GM19351 (cell line): ENCODE data around the gene SPTBN1.
A peak's percentile ranks its signal among the peaks of the same experiment; 100 is the strongest.

ENCODE experiments used
- ATAC-seq: cut with Tn5 transposase; IDR thresholded peaks from one replicate; pipeline ENCODE4 v1.9.1; 2021; ENCODE audit warnings: mild to moderate bottlenecking, moderate library complexity; ENCODE audit not compliant: unreplicated experiment

The SPTBN1 gene

DNA sequence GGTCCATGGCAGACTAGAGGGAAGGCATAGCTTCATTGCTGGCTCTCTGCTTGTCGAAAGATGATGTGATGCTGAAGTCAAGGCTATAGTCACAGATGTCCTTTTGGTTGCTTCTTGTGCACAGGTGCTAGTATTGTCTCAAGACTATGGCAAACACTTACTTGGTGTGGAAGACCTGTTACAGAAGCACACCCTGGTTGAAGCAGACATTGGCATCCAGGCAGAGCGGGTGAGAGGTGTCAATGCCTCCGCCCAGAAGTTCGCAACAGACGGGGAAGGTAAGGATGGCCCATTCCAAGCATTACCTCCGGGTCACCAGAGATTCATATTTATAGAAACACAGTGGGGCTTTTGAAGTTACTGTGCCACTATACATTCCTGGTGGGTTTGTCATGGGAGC lies 171.8 kb downstream of the SPTBN1 start:
- ATAC-seq = no peak

DNA sequence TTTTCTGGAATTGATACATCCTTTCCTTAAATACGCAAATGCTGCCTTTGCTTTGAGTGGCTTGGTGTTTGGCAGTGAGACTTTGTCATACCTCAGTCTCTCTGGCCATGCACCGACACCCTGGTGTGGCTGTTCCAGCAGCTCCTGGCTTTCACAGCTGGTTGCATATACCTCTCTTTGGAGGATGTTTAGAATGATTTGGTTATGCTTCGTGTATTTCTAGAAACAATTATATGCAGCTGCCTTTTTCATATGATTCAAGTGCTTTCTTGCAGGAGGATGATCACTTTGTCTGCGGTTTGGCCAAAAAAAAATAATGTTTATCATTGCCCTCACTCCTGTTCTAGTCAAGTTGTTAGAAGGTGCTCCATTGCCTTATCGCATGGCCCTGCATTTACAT lies 172.3 kb downstream of the SPTBN1 start:
- no peak for ATAC-seq

DNA sequence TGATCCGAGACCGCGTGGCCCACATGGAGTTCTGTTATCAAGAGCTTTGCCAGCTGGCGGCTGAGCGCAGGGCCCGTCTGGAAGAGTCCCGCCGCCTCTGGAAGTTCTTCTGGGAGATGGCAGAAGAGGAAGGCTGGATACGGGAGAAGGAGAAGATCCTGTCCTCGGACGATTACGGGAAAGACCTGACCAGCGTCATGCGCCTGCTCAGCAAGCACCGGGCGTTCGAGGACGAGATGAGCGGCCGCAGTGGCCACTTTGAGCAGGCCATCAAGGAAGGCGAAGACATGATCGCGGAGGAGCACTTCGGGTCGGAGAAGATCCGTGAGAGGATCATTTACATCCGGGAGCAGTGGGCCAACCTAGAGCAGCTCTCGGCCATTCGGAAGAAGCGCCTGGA lies 172.8 kb downstream of the SPTBN1 start:
- no peak for ATAC-seq

DNA sequence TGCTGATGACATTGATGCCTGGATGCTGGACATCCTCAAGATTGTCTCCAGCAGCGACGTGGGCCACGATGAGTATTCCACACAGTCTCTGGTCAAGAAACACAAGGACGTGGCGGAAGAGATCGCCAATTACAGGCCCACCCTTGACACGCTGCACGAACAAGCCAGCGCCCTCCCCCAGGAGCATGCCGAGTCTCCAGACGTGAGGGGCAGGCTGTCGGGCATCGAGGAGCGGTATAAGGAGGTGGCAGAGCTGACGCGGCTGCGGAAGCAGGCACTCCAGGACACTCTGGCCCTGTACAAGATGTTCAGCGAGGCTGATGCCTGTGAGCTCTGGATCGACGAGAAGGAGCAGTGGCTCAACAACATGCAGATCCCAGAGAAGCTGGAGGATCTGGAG lies 173.3 kb downstream of the SPTBN1 start:
- no peak for ATAC-seq

DNA sequence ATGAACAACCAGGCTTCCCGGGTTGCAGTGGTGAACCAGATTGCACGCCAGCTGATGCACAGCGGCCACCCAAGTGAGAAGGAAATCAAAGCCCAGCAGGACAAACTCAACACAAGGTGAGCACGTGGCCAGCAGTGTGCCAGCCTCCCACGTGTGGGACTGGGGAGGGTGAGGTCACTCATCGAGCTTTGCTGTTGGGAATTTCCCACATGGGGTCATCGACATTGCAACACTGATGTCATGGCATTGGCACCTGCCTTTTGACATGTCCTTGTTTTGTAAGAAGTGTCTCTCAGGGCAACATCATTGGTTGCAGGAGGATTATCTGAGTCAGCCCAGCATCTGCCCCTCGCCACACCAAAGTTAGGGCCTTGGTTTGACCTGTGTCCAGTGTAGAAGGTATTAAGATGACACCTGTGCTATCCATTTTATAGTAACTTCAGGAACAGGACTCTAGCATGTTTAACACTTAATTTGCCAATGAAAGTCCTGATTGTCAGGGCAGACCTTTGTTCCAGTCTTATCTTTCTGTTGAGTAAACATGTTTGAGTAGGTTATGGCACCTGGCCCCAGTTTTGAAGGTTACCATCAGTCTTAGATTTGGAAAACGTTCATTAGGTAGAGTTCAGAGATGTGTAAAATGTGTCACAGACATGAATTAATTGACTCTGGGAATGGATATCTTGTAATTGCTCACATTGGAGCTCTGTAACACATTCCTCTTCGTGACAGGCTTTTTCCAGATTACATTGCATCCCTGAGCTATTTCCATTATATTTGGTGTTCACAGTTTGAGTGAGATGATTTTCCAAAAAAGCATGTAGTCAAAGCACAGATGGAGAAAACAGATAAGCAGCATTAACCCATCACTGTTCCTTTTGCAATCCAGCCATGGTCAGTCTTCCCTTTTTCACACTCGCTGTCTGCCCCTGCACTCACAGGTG lies 174.1 kb downstream of the SPTBN1 start:
- no peak for ATAC-seq

DNA sequence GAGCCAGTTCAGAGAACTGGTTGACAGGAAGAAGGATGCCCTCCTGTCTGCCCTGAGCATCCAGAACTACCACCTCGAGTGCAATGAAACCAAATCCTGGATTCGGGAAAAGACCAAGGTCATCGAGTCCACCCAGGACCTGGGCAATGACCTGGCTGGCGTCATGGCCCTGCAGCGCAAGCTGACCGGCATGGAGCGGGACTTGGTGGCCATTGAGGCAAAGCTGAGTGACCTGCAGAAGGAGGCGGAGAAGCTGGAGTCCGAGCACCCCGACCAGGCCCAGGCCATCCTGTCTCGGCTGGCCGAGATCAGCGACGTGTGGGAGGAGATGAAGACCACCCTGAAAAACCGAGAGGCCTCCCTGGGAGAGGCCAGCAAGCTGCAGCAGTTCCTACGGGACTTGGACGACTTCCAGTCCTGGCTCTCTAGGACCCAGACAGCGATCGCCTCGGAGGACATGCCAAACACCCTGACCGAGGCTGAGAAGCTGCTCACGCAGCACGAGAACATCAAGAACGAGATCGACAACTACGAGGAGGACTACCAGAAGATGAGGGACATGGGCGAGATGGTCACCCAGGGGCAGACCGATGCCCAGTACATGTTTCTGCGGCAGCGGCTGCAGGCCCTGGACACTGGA lies 174.9 kb downstream of the SPTBN1 start:
- no peak for ATAC-seq

DNA sequence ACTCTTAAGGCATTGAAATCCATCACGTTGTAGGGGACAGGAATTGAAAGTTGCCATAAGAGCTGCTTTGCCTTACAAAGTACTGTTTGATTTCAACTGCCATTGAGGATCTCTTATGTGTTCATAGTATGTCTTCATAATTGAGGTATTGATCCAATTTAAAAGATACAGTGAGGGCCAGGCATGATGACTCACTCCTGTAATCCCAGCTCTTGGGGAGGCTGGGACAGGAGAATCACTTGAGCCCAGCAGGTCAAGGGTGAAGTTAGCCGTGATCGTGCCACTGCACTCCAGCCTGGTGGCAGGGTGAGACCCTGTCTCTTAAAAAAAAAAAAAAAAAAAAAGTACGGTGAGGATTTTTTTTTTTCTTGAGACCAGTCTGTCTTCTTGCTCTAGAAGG lies 175.6 kb downstream of the SPTBN1 start:
- ATAC-seq = no peak

DNA sequence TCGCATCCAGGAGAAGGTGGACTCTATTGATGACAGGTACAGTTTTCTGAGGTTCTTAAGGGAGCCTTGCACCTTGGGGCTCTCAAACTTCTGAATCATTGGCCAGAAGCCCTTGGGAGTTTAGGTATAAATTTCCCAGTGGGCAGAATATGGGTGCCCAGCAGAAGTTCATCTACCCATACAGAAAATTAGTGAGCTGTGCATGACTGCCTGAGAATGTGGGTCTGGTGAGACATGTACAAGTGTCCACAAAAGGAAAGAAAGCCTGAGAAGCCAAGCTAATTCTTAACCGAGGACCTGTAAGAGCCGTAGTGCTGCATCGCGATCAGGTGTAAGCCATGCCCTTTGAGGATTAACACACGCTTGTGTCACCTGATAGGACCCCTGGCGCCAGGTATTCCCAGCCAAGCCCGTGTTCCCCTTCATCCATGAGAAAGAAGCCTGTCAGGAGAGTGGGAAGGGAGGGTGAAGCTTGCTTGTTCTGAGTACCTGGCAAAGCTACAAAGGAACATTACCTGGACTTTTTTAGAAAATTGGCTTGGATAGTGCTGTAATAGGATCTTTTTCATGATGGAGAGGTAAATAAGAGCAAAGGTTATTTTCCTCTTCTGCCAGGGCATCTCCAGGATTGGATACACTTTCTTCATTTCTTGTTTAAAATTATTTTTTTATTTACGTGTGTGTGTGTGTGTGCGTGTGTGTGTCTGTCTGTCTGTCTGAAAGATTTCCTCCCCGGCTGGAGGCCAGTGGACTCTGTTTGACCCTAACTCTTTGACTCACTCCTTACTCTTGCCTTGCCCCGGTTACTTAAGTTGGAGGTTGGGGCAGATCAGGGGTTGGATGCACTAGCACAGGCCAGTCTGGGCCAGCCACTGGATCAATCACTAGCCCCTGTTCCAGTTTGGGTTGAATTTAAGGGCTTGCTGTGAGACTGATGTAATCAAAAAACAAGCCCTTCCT lies 176.9 kb downstream of the SPTBN1 start:
- no peak for ATAC-seq

DNA sequence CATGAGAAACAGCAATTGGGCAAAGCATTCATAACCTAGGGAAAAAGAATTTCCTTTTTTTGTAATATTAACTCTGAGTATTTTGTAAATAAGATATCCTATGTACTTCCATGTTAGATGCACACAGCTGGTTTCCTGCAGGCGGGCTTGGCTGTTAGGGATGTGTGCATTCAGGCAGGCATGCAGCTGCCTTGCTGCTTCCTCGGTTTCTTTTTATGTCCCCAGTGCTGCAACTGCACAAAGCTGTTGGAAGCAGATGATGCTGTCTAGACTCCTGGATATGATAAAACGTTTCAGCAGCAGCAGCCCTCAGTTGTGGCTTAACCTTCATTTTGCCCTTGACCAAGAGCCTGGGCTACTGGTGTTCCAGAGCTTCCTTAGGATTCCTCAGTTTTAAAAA lies 177.9 kb downstream of the SPTBN1 start:
- no peak for ATAC-seq

DNA sequence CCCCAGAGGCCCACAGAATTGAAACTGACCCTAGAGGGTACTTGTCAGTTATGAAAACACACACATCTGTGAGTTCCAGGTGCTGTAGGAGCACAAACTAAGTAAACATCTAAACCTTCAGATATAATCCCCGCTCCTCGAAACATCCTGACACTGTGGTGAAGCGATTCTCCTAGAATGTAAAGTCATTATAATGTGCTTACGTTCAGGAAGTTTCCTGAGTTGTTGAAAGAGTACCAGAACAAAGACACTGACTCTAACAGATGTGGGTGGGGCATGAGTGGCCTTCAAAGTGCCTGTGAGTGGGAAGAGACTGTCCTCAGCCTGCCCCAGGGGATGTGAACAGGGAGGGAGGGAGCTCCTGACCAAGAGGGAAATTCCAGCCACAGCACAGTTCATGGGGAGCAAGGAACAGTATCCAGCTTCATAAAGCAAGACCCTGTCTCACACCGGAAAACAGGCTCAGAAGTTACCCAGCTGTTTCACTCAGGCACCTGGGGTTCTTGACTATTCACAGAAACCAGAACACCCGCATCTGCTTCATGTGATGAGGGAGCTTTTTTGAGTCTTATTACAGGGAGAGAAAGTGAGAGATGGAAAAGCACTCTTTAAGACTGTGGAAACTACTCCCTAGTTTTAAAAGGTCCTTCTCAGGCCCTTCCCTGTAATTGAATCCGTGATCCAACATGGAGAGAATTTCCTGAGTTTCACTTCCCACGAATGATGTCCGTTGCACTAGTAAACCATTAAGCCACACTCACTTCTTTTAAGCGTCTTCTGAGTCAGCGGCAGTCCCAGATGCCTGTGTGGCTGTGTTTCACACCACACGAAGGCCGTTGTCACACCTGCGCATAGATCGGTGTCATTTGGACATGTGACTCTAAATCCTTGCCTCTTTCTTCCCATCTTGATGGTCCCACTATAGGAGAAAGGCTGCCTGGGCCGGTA lies 178.7 kb downstream of the SPTBN1 start:
- peak; percentile 78 for ATAC-seq

DNA sequence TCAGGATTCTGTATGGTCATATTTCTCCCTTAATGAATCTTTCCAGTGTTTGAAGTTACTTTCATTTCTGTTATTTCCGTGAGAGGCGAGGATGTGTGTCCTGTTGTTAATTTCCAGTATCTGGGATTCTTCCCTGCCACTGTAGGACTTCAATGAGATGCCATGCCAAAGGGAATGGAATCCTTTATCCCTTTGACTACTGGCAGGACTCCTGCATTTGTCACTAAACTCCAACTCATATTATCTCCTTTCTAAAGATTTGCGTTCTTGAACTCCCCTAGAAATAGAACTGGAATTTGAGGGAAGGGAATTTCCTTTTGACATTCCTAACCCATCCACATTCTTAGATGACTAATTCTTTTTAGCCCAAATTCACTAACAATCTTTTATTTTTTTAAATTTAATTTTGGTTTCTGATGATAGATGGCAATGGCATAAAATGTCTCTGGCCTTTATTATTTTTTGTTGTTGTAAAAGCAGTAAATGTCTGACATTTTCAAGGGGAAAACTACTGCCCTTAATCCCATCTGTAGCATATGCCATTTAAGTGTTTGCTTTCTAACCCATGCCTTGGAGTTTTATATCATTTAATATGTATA lies 179.5 kb downstream of the SPTBN1 start:
- no peak for ATAC-seq

DNA sequence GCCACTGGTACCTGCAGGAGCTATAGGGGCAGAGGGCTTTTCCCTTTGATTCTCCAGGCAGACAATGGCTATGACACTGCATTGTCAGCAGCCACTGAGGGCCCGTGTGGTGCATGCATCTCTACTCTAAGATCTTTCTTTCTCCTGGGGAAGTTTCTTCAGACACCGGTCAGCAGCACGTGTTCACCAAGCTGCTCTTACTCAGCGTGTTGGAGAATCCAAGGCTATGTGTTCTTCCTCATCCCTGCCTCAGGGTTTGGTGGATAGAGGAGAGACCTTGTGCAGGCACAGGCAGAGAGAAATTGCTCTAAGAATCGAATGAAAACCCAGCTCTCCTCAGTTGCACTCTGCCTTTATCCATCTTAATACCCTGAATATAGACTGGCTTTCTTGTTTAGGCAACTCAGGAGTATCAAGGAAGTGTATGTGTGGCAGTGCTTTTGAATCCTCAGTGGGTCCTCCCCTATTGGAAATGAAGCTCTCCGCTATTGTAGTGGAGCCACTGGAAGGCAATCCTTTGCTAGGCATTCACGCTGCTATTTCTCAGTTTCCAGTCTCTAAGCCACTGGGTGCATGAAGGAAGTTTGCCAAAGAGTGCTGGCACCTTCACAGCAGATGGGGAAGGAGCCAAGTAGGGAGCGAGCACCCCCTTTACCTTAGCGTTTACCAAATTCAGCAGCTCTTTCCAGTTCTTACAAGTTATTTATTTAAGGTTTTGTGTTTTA lies 180.4 kb downstream of the SPTBN1 start:
- no peak for ATAC-seq

DNA sequence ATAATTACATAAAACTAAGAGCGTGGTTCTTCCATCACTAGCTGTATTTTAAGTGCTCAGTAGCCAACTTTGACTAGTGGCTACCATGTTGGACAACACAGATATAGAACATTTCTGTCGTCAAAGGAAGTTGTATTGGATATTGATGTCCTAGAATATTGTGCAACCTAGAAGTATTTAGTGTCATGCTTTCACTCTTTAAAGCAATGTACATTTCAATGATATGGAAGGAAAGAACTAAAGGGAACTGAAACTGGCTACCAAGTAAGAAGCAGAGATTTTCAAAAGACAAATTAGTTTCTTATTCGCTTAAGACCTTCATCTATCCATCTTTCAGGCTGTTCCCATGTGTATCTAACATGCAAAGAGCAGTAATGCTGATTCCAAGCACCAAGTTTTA lies 182.0 kb downstream of the SPTBN1 start:
- ATAC-seq = peak; percentile 40

DNA sequence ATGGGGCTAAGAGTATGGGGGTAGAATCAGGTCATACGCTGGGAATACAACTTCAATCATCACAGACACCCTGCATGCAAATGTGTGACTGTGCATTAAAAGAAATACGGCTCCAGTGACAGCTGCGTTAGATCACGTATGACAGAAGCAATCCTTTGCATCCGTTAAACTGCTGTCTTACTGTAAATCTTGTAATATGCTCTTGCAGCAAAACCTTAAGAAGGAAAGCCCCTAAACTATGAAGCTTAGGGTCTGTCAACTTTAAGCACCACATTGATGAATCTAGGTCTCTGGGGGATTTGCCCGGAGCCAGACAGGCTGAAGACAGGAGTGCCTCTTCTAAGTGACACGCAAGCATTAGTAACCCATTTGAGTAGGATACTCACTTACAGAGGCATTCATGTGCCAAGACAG lies 182.7 kb downstream of the SPTBN1 start:
- ATAC-seq = no peak

DNA sequence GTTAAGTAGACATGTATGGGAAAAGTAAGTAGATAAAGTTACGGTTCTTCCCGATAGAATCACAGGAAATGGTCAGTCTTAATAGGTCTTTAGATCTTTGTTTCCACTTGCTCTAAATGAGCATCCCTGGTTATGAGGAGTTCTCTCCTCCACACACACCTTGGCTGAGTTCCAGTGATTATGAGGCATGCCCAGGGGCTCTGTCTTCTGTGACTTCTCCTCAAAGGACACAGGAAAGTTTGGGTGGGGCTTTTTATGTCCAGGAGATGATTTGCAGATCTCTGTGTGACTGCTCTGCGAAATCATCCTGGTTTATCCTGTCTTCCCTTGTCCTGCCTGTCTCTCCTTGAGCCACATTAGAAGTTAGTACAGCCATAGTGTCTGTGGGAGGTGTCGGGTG lies 183.5 kb downstream of the SPTBN1 start:
- no peak for ATAC-seq

DNA sequence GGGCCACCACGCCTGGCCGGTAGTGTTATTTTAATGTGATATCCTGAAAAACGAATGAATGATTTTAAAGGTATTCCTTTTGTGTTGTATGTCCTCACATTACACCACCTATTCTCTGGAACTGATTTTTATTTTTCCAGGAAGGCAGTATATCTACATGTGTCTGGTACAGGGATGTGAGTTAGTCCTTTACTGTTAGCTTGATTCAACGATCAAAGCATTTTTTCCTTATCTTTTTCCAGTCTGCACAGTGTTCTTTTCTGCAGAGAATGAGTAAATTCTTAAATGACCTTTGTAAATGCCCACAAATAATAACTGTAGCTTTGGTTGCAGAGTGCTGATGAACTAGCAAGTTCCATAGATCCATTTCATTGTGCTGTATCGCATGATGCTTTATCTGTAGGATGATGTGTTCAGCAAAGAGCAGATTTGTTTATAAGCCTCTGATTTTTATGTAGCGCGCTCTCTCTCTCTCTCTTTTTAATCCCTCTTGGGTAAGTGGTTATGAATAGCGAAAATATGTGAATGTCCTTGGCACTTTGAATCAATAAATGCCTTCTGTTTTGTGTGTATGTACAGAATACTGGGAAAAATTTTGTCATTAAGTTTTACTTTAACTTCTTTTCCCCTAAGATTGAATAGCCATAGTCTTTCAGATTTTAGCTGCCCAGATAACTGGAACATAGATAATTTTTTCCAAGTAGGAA lies 184.9 kb downstream of the SPTBN1 start:
- no peak for ATAC-seq

DNA sequence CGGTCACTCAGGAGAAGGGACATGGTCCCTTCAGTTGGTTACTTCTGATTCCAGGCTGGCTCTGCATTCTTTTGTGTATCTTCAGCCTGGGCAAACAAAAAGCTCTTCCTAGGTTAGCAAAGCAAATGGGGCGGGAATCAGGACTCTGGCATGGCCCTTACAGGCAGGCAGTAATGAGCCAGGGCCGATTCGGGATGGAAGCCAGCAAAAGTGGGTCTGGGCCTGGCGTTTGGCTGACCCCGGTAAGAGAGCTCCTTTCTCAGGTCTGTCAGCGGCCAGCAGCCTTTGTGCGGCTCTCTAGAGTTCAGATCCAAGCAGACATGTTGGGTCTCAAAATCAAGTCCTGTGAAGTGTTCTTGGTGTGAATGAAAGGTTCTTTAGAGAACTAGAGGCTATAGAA lies 185.9 kb downstream of the SPTBN1 start:
- no peak for ATAC-seq

DNA sequence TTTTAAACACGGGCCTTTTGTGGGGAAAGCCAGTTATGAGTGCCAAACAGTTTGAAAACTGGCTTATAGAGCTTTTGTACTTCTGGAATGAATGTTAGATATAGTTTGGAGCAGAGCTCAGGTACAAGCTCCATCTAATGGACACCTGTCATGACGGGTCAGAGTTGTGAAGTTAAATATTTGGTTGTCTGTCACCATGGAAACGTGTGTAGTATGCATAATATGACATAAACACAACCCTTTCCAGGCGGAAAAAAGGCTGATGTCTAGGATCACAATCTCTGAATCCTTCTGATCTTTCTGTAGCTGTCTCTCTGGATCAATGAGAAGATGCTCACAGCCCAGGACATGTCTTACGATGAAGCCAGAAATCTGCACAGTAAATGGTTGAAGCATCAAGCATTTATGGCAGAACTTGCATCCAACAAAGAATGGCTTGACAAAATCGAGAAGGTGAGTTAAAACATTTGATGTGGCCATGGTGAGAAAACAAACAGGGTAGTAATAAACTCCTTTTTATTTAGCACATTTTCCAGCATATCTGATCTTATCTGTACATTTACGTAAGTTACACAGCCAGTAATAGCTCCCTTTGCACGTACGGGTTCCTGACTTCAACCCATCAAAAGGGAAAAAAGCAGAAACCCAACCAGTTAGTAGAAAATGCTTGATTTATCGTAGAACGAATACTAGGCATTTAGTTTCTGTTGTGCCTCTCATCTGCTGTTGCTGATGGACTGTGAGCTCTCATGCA lies 186.7 kb downstream of the SPTBN1 start:
- no peak for ATAC-seq
